Neutrophil (primary cell): ENCODE results near the gene KIF13A.
A peak's percentile ranks its signal among the peaks of the same experiment; 100 is the strongest.
"Not testable (repeated sequence)": the region's sequence is repeated elsewhere in the genome, so short reads cannot be mapped to it uniquely, and the experiment has no call there.

Source experiments
- H3K27ac ChIP-seq: fragments of 200-600 bp; sonication (generic); 2 replicates; pipeline ENCODE4 v1.5.1; 2016; ENCODE audit warnings: mild to moderate bottlenecking, moderate library complexity
- H3K27me3 ChIP-seq: fragments of 200-600 bp; sonication (generic); 2 replicates; pipeline ENCODE4 v1.6.0; 2016; ENCODE audit warnings: mild to moderate bottlenecking
- H3K36me3 ChIP-seq: fragments of 200-600 bp; sonication (generic); 2 replicates; pipeline ENCODE4 v1.5.1; 2017
- H3K4me1 ChIP-seq, 2 experiments: fragments of 200-600 bp in 1 of 2; sonication (generic) in 1 of 2; 1 replicate in 1 of 2; 2 replicates in 1 of 2; pipeline versions ENCODE4 v1.5.1 to v1.6.1; 2013 to 2016; ENCODE audit warnings: low read depth in 1 of 2, low read length in 1 of 2, mild to moderate bottlenecking in 1 of 2, moderate library complexity in 1 of 2; ENCODE audit not compliant: control insufficient read depth in 1 of 2, insufficient read depth in 1 of 2
- H3K4me3 ChIP-seq, 2 experiments: fragments of 200-600 bp in 1 of 2; sonication (generic) in 1 of 2; 1 replicate in 1 of 2; 2 replicates in 1 of 2; pipeline ENCODE4 v1.5.1; 2013 to 2016; ENCODE audit warnings: low read depth in 1 of 2, low read length in 1 of 2, mild to moderate bottlenecking in 1 of 2, moderate library complexity in 1 of 2
- H3K9me3 ChIP-seq: fragments of 200-600 bp; sonication (generic); 2 replicates; pipeline ENCODE4 v1.5.1; 2016
- CTCF ChIP-seq: fragments of 200-600 bp; sonication (generic); IDR thresholded peaks from 2 replicates; pipeline ENCODE4 v1.5.1; 2016; ENCODE audit warnings: antibody characterized with exemption

Gene KIF13A

GRCh38 chr6:17845598-17845997 lies 141.8 kb downstream of the KIF13A start:
- H3K4me1 ChIP-seq: no peaks in the 10 kb centered on the region
- no peak overlapping the region for H3K27ac ChIP-seq
- H3K27me3 ChIP-seq: no peaks in the 10 kb centered on the region
- no peak for TF ChIP-seq CTCF
- H3K9me3 ChIP-seq: no peaks in the 10 kb centered on the region
- H3K4me3 ChIP-seq: no peak overlapping the region
- H3K36me3 ChIP-seq: peaks cover 81% of the 10 kb centered on the region

GRCh38 chr6:17844967-17845366 lies 142.5 kb downstream of the KIF13A start:
- H3K27ac ChIP-seq, H3K27me3 ChIP-seq, H3K4me1 ChIP-seq, H3K9me3 ChIP-seq, H3K4me3 ChIP-seq: not testable (repeated sequence)
- H3K36me3 ChIP-seq: peaks cover 75% of the 10 kb centered on the region

- H3K9me3 ChIP-seq: no peaks in the 10 kb centered on the region
- H3K36me3 ChIP-seq: peaks cover 69% of the 10 kb centered on the region
- peak overlapping the region; percentile 26 for H3K27ac ChIP-seq
- H3K27me3 ChIP-seq: no peaks in the 10 kb centered on the region
- no peak for TF ChIP-seq CTCF
- no peak overlapping the region for H3K4me3 ChIP-seq
- H3K4me1 ChIP-seq: no peaks in the 10 kb centered on the region
These were observed 144.3 kb downstream of the KIF13A start for GRCh38 chr6:17842934-17843821.

GRCh38 chr6:17842014-17842776 lies 145.2 kb downstream of the KIF13A start:
- H3K4me3 ChIP-seq: no peak overlapping the region
- H3K9me3 ChIP-seq: no peaks in the 10 kb centered on the region
- no peak for TF ChIP-seq CTCF
- no peaks in the 10 kb centered on the region for H3K27me3 ChIP-seq
- H3K36me3 ChIP-seq: peaks cover 64% of the 10 kb centered on the region
- no peaks in the 10 kb centered on the region for H3K4me1 ChIP-seq
- no peak overlapping the region for H3K27ac ChIP-seq

GRCh38 chr6:17839513-17840223 lies 147.8 kb downstream of the KIF13A start:
- Histone ChIP-seq H3K27ac (no peak overlapping the region), H3K9me3 (no peaks in the 10 kb centered on the region), H3K36me3 (peaks cover 66% of the 10 kb centered on the region), H3K4me3 (no peak overlapping the region), H3K27me3 (no peaks in the 10 kb centered on the region), H3K4me1 (no peaks in the 10 kb centered on the region)
- TF ChIP-seq CTCF: no peak
